Peyer's patch (tissue), 4 donors: ENCODE results near the gene SINHCAF.
A peak's percentile ranks its signal among the peaks of the same experiment; 100 is the strongest.

ENCODE experiments used
- CTCF ChIP-seq, 6 experiments: fragments of 450-650 bp in 4 of 6; fragments of 200-600 bp in 2 of 6; sonication (generic) in 1 of 6; IDR thresholded peaks; one replicate each; pipeline ENCODE4 v1.5.1; 2017 to 2019; ENCODE audit warnings: antibody characterized with exemption in 6 of 6, mild to moderate bottlenecking in 3 of 6, moderate library complexity in 1 of 6
- POLR2A ChIP-seq, 2 donors: fragments of 450-650 bp; IDR thresholded peaks; one replicate each; pipeline ENCODE4 v1.5.1; 2017; ENCODE audit warnings: antibody characterized with exemption in 2 of 2, mild to moderate bottlenecking in 2 of 2, moderate library complexity in 2 of 2

GRCh38 chr12:31362759-31363415 lies 36.9 kb upstream of the SINHCAF start:
- TF ChIP-seq POLR2A (IDR thresholded peaks at IDR 0.05) (no peak), CTCF (IDR thresholded peaks at IDR 0.05) (peak in 5 of 6 experiments; percentile 4 to 52 (median 44))
